ENCODE results near the gene TBC1D22A. TPM values are rescaled to one million over a fixed set of nuclear protein-coding genes. Genes with fewer than 3 reads are reported as not detected.

The TBC1D22A gene
- polyA plus RNA-seq, 1 donor (not counting 4 experiments of a cell fraction or from before 2014, with no cell fraction given): 20.9 TPM

- no peaks in the 10 kb centered on the region for H3K27me3 ChIP-seq (ENCODE audit: control insufficient read depth, extremely low read depth, insufficient read depth, low read length)
- no peaks in the 10 kb centered on the region for H3K9me1 ChIP-seq (ENCODE audit: control insufficient read depth, extremely low read depth, insufficient read depth, low read length)
- H3K4me3 ChIP-seq (ENCODE audit: control insufficient read depth in 2 of 3, extremely low read depth in 1 of 3, insufficient read depth in 2 of 3, low read depth in 1 of 3, low read length in 3 of 3): peak overlapping the region; percentile 22 to 60 (median 43)
- peak overlapping the region; percentile 84 for H3K4me2 ChIP-seq (ENCODE audit: control insufficient read depth, extremely low read depth, insufficient read depth, low read depth, low read length)
- no peaks in the 10 kb centered on the region for H3K9me3 ChIP-seq (ENCODE audit: control insufficient read depth, low read depth, low read length)
- H4K20me1 ChIP-seq (ENCODE audit: control insufficient read depth, extremely low read depth, insufficient read depth, low read length): no peaks in the 10 kb centered on the region
- peaks cover 0 to 2% of the 10 kb centered on the region in 2 experiments for H3K36me3 ChIP-seq (ENCODE audit: control insufficient read depth in 2 of 2, extremely low read depth in 1 of 2, insufficient read depth in 2 of 2, low read length in 2 of 2)
- no peaks in the 10 kb centered on the region for H3K79me2 ChIP-seq (ENCODE audit: control insufficient read depth, insufficient read depth, low read length)
- peak; percentile 55 for FAIRE-seq
- H3K27ac ChIP-seq (ENCODE audit: control insufficient read depth, insufficient read depth, low read length): peak overlapping the region; percentile 44
- peaks cover 4% of the 10 kb centered on the region for H3K4me1 ChIP-seq (ENCODE audit: control insufficient read depth, extremely low read depth, insufficient read depth, low read length)
- TF ChIP-seq CTCF (optimal IDR thresholded peaks at IDR 0.05 in 1 of 3, IDR thresholded peaks at IDR 0.05 in 1 of 3, conservative IDR thresholded peaks at IDR 0.05 in 1 of 3; ENCODE audit: extremely low read depth in 1 of 3, insufficient read depth in 2 of 3, low read length in 3 of 3) (no peak), EZH2 (IDR thresholded peaks at IDR 0.05; ENCODE audit: low read length) (no peak)
- dilution Hi-C loops (cut with MboI; ENCODE audit: extremely low pct_ligation_motif_present, low sequenced_read_pairs): no loop called here
- peak overlapping the region; percentile 39 for H3K9ac ChIP-seq (ENCODE audit: control insufficient read depth, extremely low read depth, insufficient read depth, low read length)
- H2AFZ ChIP-seq (ENCODE audit: control insufficient read depth, low read length): peak overlapping the region; percentile 51
- DNase-seq (ENCODE audit: low read depth, low spot score): no peak
Measured at GRCh38 chr22:47091246-47091651, 328.8 kb downstream of the TBC1D22A start.

- FAIRE-seq (no peak), DNase-seq (ENCODE audit: low read depth, low spot score) (no peak)
- peaks cover 0 to 2% of the 10 kb centered on the region in 2 experiments for H3K36me3 ChIP-seq (ENCODE audit: control insufficient read depth in 2 of 2, extremely low read depth in 1 of 2, insufficient read depth in 2 of 2, low read length in 2 of 2)
- no peaks in the 10 kb centered on the region for H3K27me3 ChIP-seq (ENCODE audit: control insufficient read depth, extremely low read depth, insufficient read depth, low read length)
- H4K20me1 ChIP-seq (ENCODE audit: control insufficient read depth, extremely low read depth, insufficient read depth, low read length): no peaks in the 10 kb centered on the region
- H3K79me2 ChIP-seq (ENCODE audit: control insufficient read depth, insufficient read depth, low read length): no peaks in the 10 kb centered on the region
- H3K9me1 ChIP-seq (ENCODE audit: control insufficient read depth, extremely low read depth, insufficient read depth, low read length): no peaks in the 10 kb centered on the region
- TF ChIP-seq CTCF (optimal IDR thresholded peaks at IDR 0.05 in 1 of 3, IDR thresholded peaks at IDR 0.05 in 1 of 3, conservative IDR thresholded peaks at IDR 0.05 in 1 of 3; ENCODE audit: extremely low read depth in 1 of 3, insufficient read depth in 2 of 3, low read length in 3 of 3) (no peak), EZH2 (IDR thresholded peaks at IDR 0.05; ENCODE audit: low read length) (no peak)
- peaks cover 4% of the 10 kb centered on the region for H3K4me1 ChIP-seq (ENCODE audit: control insufficient read depth, extremely low read depth, insufficient read depth, low read length)
- H3K27ac ChIP-seq (ENCODE audit: control insufficient read depth, insufficient read depth, low read length): no peak overlapping the region
- no peak overlapping the region for H3K9ac ChIP-seq (ENCODE audit: control insufficient read depth, extremely low read depth, insufficient read depth, low read length)
- H2AFZ ChIP-seq (ENCODE audit: control insufficient read depth, low read length): no peak overlapping the region
- H3K4me2 ChIP-seq (ENCODE audit: control insufficient read depth, extremely low read depth, insufficient read depth, low read depth, low read length): no peak overlapping the region
- no peak overlapping the region for H3K4me3 ChIP-seq (ENCODE audit: control insufficient read depth in 2 of 3, extremely low read depth in 1 of 3, insufficient read depth in 2 of 3, low read depth in 1 of 3, low read length in 3 of 3)
- dilution Hi-C loops (cut with MboI; ENCODE audit: extremely low pct_ligation_motif_present, low sequenced_read_pairs): no loop called here
- H3K9me3 ChIP-seq (ENCODE audit: control insufficient read depth, low read depth, low read length): no peaks in the 10 kb centered on the region
Measured at GRCh38 chr22:47091921-47092700, 329.7 kb downstream of the TBC1D22A start.

Data from keratinocyte (primary cell).